Aorta (tissue), 5 donors: Measurements from ENCODE around the gene MGAT2. TPM values are rescaled to one million over a fixed set of nuclear protein-coding genes. Genes with fewer than 3 reads are reported as not detected.
"Not testable (repeated sequence)": the region's sequence is repeated elsewhere in the genome, so short reads cannot be mapped to it uniquely, and the experiment has no call there.

Experiments used
- ATAC-seq: fragments of 200-7000 bp; cut with Tn5 transposase; one replicate; pipeline ENCODE4 v1.9.1; 2022; ENCODE audit warnings: moderate library complexity; ENCODE audit not compliant: low FRiP score
- DNase-seq, 2 donors: peaks; one replicate each; pipeline ENCODE4 v3.0.0-alpha.2; 2020
- H3K27ac ChIP-seq, 2 donors: one replicate each; pipeline ENCODE4 v1.5.1; 2013; ENCODE audit warnings: low read length in 2 of 2, mild to moderate bottlenecking in 2 of 2, moderate library complexity in 2 of 2, control low read depth in 1 of 2, inconsistent platforms in 1 of 2, low read depth in 1 of 2
- H3K27me3 ChIP-seq, 2 donors: one replicate each; pipeline ENCODE4 v1.6.1; 2013; ENCODE audit warnings: control low read depth in 1 of 2, low read length in 1 of 2, mild to moderate bottlenecking in 1 of 2, moderate library complexity in 1 of 2; ENCODE audit not compliant: insufficient read depth in 2 of 2, control insufficient read depth in 1 of 2
- H3K36me3 ChIP-seq, 2 donors: one replicate each; pipeline ENCODE4 v1.6.1; 2013; ENCODE audit warnings: control low read depth in 1 of 2, low read length in 1 of 2, mild to moderate bottlenecking in 1 of 2; ENCODE audit not compliant: insufficient read depth in 2 of 2, control insufficient read depth in 1 of 2
- H3K4me1 ChIP-seq, 2 donors: one replicate each; pipeline ENCODE4 v1.6.1; 2013; ENCODE audit warnings: low read length in 2 of 2, control low read depth in 1 of 2, mild to moderate bottlenecking in 1 of 2, moderate library complexity in 1 of 2; ENCODE audit not compliant: insufficient read depth in 2 of 2, control insufficient read depth in 1 of 2
- H3K4me3 ChIP-seq, 2 donors: one replicate each; pipeline ENCODE4 v1.5.1; 2013; ENCODE audit warnings: low read length in 2 of 2, control low read depth in 1 of 2, mild to moderate bottlenecking in 1 of 2
- H3K9me3 ChIP-seq: one replicate; pipeline ENCODE4 v1.6.1; 2013; ENCODE audit warnings: mild to moderate bottlenecking, low read length; ENCODE audit not compliant: control insufficient read depth
- WGBS, 2 donors: extraction: QIAGEN DNeasy Blood & Tissue Kit; methylation state at CpG; one replicate each; pipeline ENCODE4 v1.1.7; 2013; 5-methylcytosine and 5-hydroxymethylcytosine counted together
- intact Hi-C, 2 donors: fragments of 100-400 bp; cut with DNase I; formaldehyde crosslinking; loops; one replicate each; pipeline versions ENCODE4 v1.14.2 to v1.15.0; 2022
- polyA plus RNA-seq, 2 donors: library from polyadenylated mRNA; stranded (reverse); fragments of 200-250 nt; gene quantifications; one replicate each; pipeline ENCODE4 v1.2.3, GENCODE V29; 2013
- total RNA-seq, 2 donors: library from RNA; stranded (reverse); fragmentation: NEBNext Ultra II Directional; extraction: Animal tissue kit (Norgen Biotek cat#: 25700); gene quantifications; one replicate each; pipeline ENCODE4 v1.2.1, GENCODE V29; 2021
- donor health status: healthy with polysubstance abuse.
- donor health status: Bipolar disorder and iron deficiency.
- donor health status: DM: no; HTN: no; CAD: no.
- donor health status: DM: no; HTN: no; CAD: no.
- donor health status: DM: yes; HTN: yes; CAD: no.

MGAT2 gene
- total and polyA plus RNA-seq, 4 donors, result 10.6 to 28.9 (median 21.9) TPM

DNA sequence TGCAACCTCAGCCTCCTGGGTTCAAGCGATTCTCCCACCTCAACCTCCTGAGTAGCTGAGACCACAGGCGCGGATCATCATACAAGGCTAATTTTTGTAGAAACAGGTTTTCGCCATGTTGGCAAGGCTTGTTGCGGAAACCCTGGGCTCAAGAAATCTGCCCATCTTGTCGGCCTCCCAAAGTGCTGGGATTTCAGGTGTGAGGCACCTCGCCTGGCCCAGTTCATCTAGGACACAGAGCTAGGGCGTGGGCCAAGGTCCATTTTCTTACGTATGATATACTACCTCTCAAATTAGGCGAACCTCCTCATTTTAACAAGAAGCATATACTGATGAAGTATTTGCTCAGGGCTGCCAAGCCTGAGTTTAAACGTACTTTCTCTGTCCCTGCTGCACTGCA, 36.5 kb upstream of the MGAT2 start:
- Histone ChIP-seq H3K36me3 (no peaks in the 10 kb centered on the region), H3K27ac (no peak overlapping the region), H3K9me3 (no peaks in the 10 kb centered on the region), H3K27me3 (no peaks in the 10 kb centered on the region), H3K4me3 (no peak overlapping the region), H3K4me1 (no peaks in the 10 kb centered on the region)
- WGBS, 2 donors, result 91 to 92% methylated on average over 11 of the region's 11 CpGs
- intact Hi-C loops, result no loop called here
- no peak for ATAC-seq
- DNase-seq, result no peak

DNA sequence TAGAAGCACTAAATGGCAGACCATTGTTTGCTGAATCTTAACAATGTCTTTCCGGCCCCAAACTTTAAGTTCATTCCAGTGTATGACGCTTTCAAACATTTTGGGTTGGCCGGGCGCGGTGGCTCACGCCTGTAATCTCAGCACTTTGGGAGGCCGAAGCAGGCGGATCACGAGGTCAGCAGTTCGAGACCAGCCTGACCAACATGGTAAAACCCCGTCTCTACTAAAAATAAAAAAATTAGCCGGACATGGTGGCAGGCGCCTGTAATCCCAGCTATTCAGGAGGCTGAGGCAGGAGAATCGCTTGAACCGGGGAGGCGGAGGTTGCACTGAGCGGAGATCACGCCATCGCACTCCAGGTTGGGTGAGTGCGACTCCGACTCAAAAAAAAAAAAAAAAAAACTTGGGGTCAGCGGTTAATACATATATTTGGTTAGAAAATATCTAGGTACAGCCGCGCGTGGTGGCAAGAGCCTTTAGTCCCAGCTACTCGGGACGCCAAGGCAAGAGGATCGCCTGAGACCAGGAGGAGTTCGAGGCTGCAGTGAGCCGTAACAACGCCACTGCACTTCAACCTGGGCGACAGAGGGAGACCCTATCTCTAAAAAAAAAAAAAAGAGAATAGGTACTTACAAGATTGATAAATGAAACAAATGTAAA, 35.5 kb upstream of the MGAT2 start:
- DNase-seq, H3K36me3 ChIP-seq, H3K27me3 ChIP-seq, intact Hi-C loops, H3K4me1 ChIP-seq, ATAC-seq, H3K27ac ChIP-seq, H3K9me3 ChIP-seq: not testable (repeated sequence)
- 14 to 20% methylated on average over 32 of the region's 32 CpGs for WGBS, 2 donors
- peak overlapping the region; percentile 53 to 95 for H3K4me3 ChIP-seq

DNA sequence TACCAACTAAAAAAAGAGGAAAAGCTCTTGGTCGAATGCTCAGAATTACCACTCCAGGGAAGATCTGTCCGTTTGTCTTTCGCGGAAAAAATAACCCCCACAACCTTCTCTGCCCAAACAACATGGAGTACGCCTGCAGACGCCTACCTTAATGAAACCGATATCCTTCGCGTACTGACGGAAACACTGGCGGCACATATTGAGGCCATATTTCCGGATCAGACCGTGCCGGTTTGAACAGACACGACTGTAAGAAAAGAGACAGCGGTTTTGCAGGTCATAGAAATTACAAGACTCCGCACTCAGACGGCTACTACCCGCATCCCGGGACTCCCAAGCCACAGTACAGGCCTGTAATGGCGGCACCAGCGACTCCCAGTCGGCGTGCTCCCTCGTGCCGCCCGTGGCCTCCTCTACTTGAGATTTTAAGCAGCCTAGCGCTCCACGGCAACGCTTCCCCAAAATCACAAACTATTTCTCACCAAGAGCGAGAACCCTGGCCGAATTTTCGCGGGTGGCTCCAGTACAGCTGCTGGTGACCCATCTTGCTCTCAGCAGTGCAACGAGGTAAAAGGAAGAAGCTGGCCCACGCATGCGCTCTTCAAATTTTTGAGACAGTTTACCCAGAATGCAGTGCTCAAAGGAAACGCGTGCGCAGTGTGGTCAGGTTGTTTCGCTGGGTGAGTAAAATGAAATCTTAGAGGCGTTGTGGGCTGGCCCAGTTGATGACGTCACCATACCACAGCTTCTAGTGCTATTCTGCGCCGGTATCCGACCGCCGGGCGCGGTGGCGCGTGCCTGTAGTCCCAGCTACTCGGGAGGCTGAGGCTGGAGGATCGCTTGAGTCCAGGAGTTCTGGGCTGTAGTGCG, 34.6 kb upstream of the MGAT2 start, which contains the start of gene RPS29:
TSS of gene RPS29 (minus strand) at position 578 of the 870 bp plus-strand sequence. CDS start at position 544, 34 bp downstream.
- Histone ChIP-seq H3K27ac (peak within 1 kb of the TSS in 1 of 2 donors; percentile 49), H3K36me3 (no peaks in the 10 kb centered on the region), H3K27me3 (no peaks in the 10 kb centered on the region), H3K4me3 (peak within 1 kb of the TSS; percentile 53 to 95), H3K9me3 (no peaks in the 10 kb centered on the region), H3K4me1 (no peaks in the 10 kb centered on the region)
- DNase-seq (peak; percentile 98 to 99), ATAC-seq (peak; percentile 100)
- WGBS, 2 donors, result 0 to 1% methylated on average over 53 to 55 of the region's 55 CpGs
- intact Hi-C loops, result no loop called here

DNA sequence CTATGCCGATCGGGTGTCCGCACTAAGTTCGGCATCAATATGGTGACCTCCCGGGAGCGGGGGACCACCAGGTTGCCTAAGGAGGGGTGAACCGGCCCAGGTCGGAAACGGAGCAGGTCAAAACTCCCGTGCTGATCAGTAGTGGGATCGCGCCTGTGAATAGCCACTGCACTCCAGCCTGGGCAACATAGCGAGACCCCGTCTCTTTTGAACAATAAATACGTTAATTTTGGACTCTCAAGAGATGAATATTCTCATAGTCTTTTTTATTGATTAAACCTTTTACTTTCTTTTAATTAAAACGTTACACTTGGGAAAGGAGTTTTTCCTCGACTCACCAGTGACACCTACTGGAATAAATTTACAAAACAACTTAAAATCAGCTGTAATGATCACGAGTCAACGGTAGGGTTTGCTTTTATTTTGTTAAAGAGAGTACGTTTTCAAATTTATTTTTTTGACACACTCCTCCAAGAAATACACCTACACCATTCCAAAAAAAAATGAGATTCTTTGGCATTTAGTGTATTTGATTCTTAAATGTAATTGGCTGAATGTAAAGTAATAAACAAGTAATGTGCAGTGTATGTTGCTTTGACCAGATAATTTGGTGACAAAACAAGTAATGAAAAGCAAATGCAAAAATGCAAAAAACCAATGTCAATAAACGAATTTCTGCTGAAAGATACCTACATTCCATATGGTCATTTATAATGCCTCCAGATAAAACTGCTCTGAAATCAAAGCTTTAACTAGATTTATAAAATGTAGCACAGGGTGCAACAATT, 33.7 kb upstream of the MGAT2 start:
- no peaks in the 10 kb centered on the region for H3K36me3 ChIP-seq
- H3K4me3 ChIP-seq, result peak overlapping the region; percentile 18 to 36
- H3K4me1 ChIP-seq, result no peaks in the 10 kb centered on the region
- H3K27ac ChIP-seq, result no peak overlapping the region
- H3K9me3 ChIP-seq, result no peaks in the 10 kb centered on the region
- DNase-seq, result no peak
- peak; percentile 82 for ATAC-seq
- intact Hi-C loops, result no loop called here
- WGBS, 2 donors, result 1 to 2% methylated on average over 11 of the region's 21 CpGs
- no peaks in the 10 kb centered on the region for H3K27me3 ChIP-seq

DNA sequence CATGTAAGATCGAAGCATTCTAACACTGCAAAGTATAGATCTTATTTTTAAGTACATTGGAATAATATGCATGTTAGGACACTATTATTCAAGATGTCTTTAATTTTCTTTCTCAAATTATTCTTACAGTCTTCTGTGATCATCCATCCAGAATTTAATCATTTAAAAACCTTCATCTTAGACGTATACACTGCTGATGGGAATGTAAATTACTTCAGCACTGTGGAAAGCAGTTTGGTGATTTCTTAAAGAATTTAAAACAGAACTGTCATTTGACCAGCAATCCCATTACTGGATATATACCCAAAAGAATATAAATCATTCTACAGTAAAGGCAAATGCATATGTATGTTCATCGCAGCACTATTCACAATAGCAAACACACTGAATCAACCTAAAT, 31.2 kb upstream of the MGAT2 start:
- no peak for ATAC-seq
- WGBS, 2 donors, result 81 to 84% methylated on average over 3 of the region's 3 CpGs
- intact Hi-C loops, result no loop called here
- H3K36me3 ChIP-seq, result no peaks in the 10 kb centered on the region
- no peak for DNase-seq
- no peaks in the 10 kb centered on the region for H3K9me3 ChIP-seq
- H3K4me3 ChIP-seq, result no peak overlapping the region
- H3K4me1 ChIP-seq, result no peaks in the 10 kb centered on the region
- no peaks in the 10 kb centered on the region for H3K27me3 ChIP-seq
- no peak overlapping the region for H3K27ac ChIP-seq

DNA sequence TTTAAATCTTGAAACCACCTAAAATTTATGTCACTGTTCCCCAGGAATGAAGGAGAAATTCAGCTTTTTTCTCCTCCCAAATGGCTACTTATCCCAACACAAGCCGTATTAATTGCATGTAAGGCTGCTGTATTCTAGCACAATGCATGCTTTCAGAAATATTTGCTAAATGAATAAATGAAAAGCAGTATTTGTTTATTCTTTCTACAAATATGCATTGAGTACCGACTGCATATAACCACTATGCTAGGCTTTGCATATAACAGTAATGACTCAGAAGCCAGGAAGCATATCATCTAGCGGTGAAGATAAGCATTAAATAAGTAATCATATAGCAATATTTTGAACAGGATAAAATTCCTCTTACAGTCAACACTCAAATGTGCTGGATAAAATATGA, 27.6 kb upstream of the MGAT2 start:
- no peak overlapping the region for H3K4me3 ChIP-seq
- no peak overlapping the region for H3K27ac ChIP-seq
- H3K4me1 ChIP-seq, result no peaks in the 10 kb centered on the region
- WGBS, 2 donors, result 63 to 74% methylated on average over 3 of the region's 3 CpGs
- intact Hi-C loops, result no loop called here
- H3K9me3 ChIP-seq, result no peaks in the 10 kb centered on the region
- ATAC-seq (no peak), DNase-seq (no peak)
- no peaks in the 10 kb centered on the region for H3K36me3 ChIP-seq
- H3K27me3 ChIP-seq, result no peaks in the 10 kb centered on the region

DNA sequence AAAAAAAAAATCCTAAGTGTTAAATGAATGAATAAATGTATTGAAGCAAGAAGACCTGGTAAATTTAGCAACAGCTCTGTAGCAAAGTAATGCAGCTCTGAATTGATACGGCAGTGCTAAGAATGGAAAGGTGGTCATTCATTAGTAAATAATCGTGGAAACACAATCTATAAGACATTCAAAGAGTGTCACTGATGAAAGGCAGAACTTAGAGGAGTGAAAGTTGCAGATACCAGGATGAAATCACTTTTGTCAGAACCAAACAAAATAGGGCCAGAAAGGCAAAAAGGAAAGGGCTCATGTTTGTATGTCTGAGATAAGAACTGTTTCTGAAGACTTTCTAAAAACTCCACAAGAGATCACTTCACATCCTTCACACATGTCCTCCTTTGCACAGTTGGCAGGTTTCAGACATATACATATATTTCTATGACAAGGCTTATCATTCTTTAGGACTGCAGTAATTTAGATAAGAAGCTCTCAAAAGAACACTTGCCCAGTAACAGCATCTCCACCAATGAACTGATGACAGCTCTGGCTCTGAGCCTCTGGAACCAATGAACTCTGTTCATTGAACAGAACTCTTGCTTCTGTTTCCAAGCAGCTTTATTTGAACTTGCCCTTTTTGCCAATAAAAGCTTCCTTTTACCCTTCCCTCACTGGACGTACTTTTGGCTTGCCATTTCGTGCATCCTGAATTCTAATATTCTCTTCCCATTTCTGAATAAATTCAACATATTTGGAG, 26.1 kb upstream of the MGAT2 start:
- intact Hi-C loops, result no loop called here

DNA sequence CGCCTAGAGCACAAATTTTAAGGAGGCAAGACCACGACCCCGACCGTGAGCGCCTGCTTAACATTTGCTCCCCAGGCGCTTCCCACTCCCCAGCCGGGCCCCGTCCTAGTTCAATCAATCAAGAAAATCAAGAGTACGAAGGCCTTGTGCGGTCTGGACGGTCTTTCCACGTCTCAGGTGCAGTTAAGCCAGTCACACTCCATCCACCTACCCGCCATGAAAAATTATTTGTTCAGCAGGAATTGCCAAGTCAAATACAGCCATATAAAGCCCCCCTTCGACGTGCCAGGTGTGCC, 22.5 kb upstream of the MGAT2 start:
- peak; percentile 56 for ATAC-seq
- no peaks in the 10 kb centered on the region for H3K27me3 ChIP-seq
- H3K27ac ChIP-seq, result peak overlapping the region in 1 of 2 donors; percentile 89
- no peaks in the 10 kb centered on the region for H3K4me1 ChIP-seq
- intact Hi-C loops, result no loop called here
- no peaks in the 10 kb centered on the region for H3K9me3 ChIP-seq
- WGBS, 2 donors, result 0% methylated on average over 15 of the region's 15 CpGs
- no peaks in the 10 kb centered on the region for H3K36me3 ChIP-seq
- H3K4me3 ChIP-seq, result peak overlapping the region; percentile 65 to 73
- DNase-seq, result no peak

More for the DNA sequence above, 26.1 kb upstream of the MGAT2 start:
- DNase-seq (no peak), ATAC-seq (no peak)
- no peaks in the 10 kb centered on the region for H3K4me1 ChIP-seq
- H3K27me3 ChIP-seq, result no peaks in the 10 kb centered on the region
- no peaks in the 10 kb centered on the region for H3K9me3 ChIP-seq
- H3K4me3 ChIP-seq, result no peak overlapping the region
- WGBS, 2 donors, result 15 to 21% methylated on average over 4 of the region's 4 CpGs
- H3K27ac ChIP-seq, result no peak overlapping the region
- no peaks in the 10 kb centered on the region for H3K36me3 ChIP-seq
